Activated T-cell treated with anti-CD3 and anti-CD28 coated beads for 48 hours (primary cell): ENCODE results near the gene ZFPM1.

Experiments
- DNase-seq: peaks from one replicate; pipeline ENCODE4 v3.0.0-alpha.2; 2020; ENCODE audit warnings: low read depth

ZFPM1 gene

DNA sequence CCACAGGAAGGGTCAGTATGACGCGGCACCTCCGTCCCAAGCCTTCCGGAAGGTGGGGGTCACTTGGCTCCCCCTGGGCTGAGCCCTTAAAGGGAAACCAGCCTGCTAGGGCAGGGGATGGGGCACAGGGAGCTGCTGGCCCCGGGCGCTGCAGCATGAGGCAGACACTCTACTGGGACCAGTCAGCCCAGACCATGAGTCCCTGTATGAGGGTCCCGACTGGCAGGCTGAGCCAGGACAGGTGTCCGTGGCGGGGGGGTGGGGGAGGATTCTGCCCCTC, 73.8 kb downstream of the ZFPM1 start:
- DNase-seq = no peak

DNA sequence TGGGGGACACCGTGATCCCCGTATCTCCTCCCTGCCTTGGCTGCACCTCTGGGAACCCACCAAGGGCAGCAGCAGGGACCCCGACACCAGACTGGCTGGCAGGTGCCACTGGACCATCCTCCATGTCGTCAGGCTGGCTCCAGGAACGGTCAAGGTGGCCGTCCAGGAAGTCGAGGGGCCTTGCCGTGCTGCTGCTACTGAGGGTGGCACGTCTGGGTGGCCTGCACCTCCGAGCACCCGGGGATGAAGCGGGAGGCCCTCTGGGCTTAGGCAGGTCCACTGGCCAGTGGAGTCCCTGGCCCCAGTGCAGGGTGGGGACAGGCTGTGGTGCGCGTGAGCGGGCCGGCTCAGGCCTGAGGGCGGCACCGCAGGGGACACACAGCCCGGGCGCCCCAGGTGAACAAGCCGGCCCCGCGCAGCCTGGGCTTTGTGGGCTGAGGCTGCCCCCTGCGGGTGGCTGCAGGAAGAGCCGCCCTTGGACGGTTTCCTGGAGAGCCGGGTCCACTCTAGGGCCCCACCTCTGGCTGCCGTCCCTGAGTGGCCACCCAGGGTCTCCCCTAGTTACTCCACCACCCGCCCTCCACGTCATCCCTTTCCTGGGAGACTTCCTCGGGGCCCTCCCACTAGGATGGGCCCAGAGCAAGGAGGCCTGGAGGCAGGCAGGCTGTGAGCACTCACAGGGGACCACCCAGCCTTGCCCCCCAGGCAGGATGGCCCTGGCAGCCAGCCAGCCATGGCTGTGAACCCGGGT, 74.3 kb downstream of the ZFPM1 start:
- DNase-seq = peak; percentile 53

DNA sequence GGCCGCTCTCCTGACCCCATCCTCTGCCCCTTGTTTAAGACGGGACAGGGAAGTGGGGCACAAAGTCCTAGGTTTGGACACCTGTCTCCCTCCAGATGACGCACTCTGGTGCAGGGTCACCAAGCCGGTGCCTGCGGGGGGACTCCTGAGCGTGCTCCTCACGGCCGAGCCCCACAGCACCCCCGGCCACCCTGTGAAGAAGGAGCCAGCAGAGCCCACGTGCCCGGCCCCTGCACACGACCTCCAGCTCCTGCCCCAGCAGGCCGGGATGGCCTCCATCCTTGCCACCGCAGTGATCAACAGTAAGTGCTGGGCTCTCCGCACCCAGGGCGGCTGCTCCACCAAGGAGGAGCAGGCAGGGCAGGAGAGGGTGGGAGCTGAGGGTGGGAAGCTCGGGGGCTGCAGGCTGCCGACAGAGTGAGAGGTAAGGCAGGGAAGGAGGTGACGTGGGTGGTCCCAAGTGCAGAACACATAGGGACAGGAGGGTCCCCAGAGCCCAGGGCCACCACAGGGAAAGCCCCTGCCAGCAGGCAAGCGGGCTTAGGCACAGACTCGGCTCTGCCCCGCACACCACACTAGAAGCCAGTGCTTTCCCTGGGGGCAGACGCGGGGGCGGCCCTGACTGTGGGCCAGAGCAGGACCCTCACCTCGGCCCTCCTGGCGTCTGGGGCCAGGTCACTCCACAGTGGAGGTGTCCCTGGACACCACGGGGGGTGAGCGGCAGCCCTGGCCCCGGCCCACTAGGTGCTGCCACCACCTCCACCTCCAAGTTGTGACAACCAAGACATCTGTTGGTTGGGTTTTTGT, 75.1 kb downstream of the ZFPM1 start:
- DNase-seq = no peak

GRCh38 chr16:88528902-88529318, 75.8 kb downstream of the ZFPM1 start:
- no peak for DNase-seq

DNA sequence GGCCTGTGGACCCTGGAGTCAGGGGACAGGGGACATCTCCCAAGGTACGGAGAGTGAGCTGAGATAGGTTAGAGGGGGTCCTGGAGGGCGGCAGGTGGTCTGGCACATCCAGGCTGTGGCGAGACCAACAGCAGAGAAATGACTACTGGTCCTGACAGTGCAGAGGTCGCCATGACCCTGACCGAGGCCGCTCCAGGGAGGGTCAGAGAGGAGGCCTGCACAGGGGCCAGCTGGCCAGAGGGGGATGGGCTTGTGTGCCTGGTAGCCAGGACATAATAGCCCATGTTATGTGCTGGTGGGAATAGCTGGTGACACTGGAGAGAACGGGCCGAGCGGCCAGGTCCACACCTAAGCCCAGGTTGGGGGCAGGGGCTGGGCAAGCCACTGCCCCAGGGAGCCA, 76.5 kb downstream of the ZFPM1 start:
- DNase-seq = no peak

GRCh38 chr16:88530051-88530857, 77.2 kb downstream of the ZFPM1 start:
- no peak for DNase-seq

- no peak for DNase-seq
These were observed 77.8 kb downstream of the ZFPM1 start for GRCh38 chr16:88530858-88531203.

DNA sequence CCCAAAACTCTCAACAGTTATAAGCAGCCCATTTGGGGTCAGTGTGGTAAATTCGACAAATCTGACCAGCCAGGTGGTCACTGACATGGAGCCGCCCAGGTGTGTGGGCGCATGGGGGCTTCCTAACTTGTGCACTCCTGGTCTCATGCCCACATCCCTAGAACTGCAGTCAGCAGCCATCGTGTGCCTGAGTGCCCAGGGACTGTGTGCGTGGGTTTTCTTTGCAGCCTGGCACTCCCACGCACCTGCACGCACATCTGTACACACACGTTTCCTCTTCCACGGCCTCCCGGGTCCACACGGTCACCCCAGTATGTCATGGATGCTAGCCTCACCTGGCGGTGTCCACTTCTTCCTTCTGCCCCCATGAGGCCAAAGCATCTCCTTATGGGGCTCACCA, 78.3 kb downstream of the ZFPM1 start:
- DNase-seq = no peak

- no peak for DNase-seq
These were observed 78.9 kb downstream of the ZFPM1 start for GRCh38 chr16:88531931-88532433.

GRCh38 chr16:88532434-88533241, 79.6 kb downstream of the ZFPM1 start:
- no peak for DNase-seq

GRCh38 chr16:88533381-88533917, 80.4 kb downstream of the ZFPM1 start:
- DNase-seq = no peak

GRCh38 chr16:88533932-88534637, 81.0 kb downstream of the ZFPM1 start:
- peak; percentile 86 for DNase-seq

- peak; percentile 18 for DNase-seq
These were observed 81.6 kb downstream of the ZFPM1 start for GRCh38 chr16:88534638-88535190.

DNA sequence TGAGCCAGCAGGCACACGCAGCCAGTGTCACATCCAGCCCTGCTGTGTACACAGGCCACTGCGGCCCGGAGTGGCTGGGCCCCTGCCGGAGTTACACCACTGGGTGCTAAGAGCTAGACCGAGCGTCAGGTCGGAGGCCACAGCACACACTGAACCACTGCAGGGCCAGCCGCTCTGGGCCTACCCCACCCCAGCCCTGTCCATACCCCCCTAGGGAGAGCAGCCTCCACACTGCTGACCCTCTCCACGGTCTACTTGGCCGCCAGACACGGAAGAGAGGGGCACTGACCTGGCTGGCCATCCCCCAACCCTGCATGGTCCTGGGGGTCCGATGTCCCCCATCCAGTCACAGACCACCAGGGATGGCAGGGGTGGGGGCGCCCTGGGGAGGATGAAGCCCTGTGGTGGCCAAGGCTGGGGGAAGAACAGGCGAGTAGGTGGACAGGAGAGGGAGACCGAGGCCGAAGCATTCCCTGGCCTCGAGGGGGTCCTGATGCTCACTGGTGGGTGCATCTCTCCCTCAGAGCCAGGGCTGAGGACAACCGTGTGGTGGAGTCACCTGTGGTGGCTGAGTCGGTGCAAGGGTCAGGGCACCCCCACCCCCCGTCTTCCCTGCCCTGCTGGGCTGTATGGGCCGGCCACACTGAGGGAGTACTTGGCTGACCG, 82.2 kb downstream of the ZFPM1 start:
- DNase-seq = no peak

GRCh38 chr16:88535857-88536222, 82.8 kb downstream of the ZFPM1 start:
- DNase-seq = no peak

GRCh38 chr16:88536510-88536909, 83.4 kb downstream of the ZFPM1 start:
- DNase-seq = no peak

GRCh38 chr16:88536971-88537751, 84.1 kb downstream of the ZFPM1 start:
- no peak for DNase-seq

DNA sequence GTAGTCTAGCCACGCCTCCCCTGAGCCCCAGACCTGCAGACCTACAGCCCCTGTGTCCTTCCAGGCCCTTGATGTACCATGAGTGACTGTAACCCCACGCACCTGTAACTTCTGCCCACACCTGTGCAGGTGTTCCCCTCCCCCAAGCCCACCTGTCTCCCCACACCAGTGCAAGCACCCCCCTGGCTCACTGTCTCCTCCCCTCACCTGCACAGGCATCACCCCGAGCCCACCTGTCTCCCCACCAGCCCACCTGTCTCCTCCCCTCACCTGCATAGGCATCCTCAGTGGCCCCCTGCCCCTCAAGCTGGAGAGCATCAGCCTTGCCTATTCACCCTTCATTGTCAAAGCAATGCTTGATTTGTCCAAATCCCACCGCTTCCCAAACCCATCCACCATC, 84.8 kb downstream of the ZFPM1 start:
- DNase-seq = no peak

GRCh38 chr16:88538366-88539060, 85.4 kb downstream of the ZFPM1 start:
- DNase-seq = no peak
